ENCODE data around the gene SEC23A.

DNA sequence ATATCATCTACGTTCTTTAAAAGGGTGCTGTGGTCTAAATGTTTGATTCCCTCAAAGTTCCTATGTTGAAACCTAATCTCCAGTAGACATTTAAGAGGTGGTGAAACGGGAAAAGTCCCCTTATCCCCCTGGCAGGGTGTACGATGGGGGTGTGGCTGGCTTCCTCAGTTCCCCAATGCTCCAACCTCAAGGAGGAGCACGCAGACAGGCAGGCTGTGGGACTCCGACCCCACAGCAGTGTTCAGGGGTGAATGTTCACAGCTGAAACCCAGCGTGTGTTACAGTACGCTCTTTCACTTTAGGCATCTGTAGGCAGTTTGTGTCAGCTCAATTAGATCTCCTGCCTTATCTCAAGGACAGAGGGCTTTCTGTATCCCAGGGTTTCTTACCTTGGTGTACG, 73.2 kb downstream of the SEC23A start:
- TF ChIP-seq, protein P1, sequence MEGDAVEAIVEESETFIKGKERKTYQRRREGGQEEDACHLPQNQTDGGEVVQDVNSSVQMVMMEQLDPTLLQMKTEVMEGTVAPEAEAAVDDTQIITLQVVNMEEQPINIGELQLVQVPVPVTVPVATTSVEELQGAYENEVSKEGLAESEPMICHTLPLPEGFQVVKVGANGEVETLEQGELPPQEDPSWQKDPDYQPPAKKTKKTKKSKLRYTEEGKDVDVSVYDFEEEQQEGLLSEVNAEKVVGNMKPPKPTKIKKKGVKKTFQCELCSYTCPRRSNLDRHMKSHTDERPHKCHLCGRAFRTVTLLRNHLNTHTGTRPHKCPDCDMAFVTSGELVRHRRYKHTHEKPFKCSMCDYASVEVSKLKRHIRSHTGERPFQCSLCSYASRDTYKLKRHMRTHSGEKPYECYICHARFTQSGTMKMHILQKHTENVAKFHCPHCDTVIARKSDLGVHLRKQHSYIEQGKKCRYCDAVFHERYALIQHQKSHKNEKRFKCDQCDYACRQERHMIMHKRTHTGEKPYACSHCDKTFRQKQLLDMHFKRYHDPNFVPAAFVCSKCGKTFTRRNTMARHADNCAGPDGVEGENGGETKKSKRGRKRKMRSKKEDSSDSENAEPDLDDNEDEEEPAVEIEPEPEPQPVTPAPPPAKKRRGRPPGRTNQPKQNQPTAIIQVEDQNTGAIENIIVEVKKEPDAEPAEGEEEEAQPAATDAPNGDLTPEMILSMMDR (IDR thresholded peaks at IDR 0.05): no peak
- TF ChIP-seq POLR2AphosphoS5 (IDR thresholded peaks at IDR 0.05) (no peak), POLR2A (IDR thresholded peaks at IDR 0.05) (no peak)
